ENCODE results near the gene PTGS1.

The PTGS1 gene

GRCh38 chr9:122342323-122343050, 28.3 kb upstream of the PTGS1 start:
- no peak overlapping the region for H3K4me3 ChIP-seq (ENCODE audit: low read depth, low read length)
- TF ChIP-seq CTCF (IDR thresholded peaks at IDR 0.05; ENCODE audit: low read depth, low read length, missing control alignments), result no peak
- DNase-seq (ENCODE audit: low read depth), result no peak
- in situ Hi-C loops (cut with HindIII; ENCODE audit: low sequenced_read_pairs), result loop anchor here (5.0 to 25.0 kb wide), 2 partner anchors 40 to 105 kb away; partner anchors contain the start of gene LHX6

- no peak for TF ChIP-seq CTCF (IDR thresholded peaks at IDR 0.05; ENCODE audit: low read depth, low read length, missing control alignments)
- peak overlapping the region; percentile 44 for H3K4me3 ChIP-seq (ENCODE audit: low read depth, low read length)
- in situ Hi-C loops (cut with HindIII; ENCODE audit: low sequenced_read_pairs), result loop anchor here (25.0 kb wide), 1 partner anchor 109 kb away; the partner anchor contains the start of gene LHX6
- DNase-seq (ENCODE audit: low read depth), result no peak
Observed at GRCh38 chr9:122346478-122347347, 24.1 kb upstream of the PTGS1 start.

GRCh38 chr9:122347348-122348287, 23.2 kb upstream of the PTGS1 start:
- no peak for TF ChIP-seq CTCF (IDR thresholded peaks at IDR 0.05; ENCODE audit: low read depth, low read length, missing control alignments)
- in situ Hi-C loops (cut with HindIII; ENCODE audit: low sequenced_read_pairs), result loop anchor here (25.0 kb wide), 1 partner anchor 110 kb away; the partner anchor contains the start of gene LHX6
- DNase-seq (ENCODE audit: low read depth), result peak; percentile 11
- peak overlapping the region; percentile 44 for H3K4me3 ChIP-seq (ENCODE audit: low read depth, low read length)

GRCh38 chr9:122348288-122348777, 22.5 kb upstream of the PTGS1 start:
- no peak overlapping the region for H3K4me3 ChIP-seq (ENCODE audit: low read depth, low read length)
- TF ChIP-seq CTCF (IDR thresholded peaks at IDR 0.05; ENCODE audit: low read depth, low read length, missing control alignments), result no peak
- in situ Hi-C loops (cut with HindIII; ENCODE audit: low sequenced_read_pairs), result loop anchor here (25.0 kb wide), 1 partner anchor 111 kb away; the partner anchor contains the start of gene LHX6
- no peak for DNase-seq (ENCODE audit: low read depth)

GRCh38 chr9:122348791-122349190, 22.0 kb upstream of the PTGS1 start:
- DNase-seq (ENCODE audit: low read depth), result no peak
- in situ Hi-C loops (cut with HindIII; ENCODE audit: low sequenced_read_pairs), result loop anchor here (25.0 kb wide), 1 partner anchor 111 kb away; the partner anchor contains the start of gene LHX6
- H3K4me3 ChIP-seq (ENCODE audit: low read depth, low read length), result no peak overlapping the region
- no peak for TF ChIP-seq CTCF (IDR thresholded peaks at IDR 0.05; ENCODE audit: low read depth, low read length, missing control alignments)
